Loucy (cell line): ENCODE data around the gene ALPG.

Experiments
- EZH2phosphoT487 ChIP-seq: fragments of 200-600 bp; IDR thresholded peaks from 2 replicates; pipeline ENCODE4 v1.6.1; 2018; ENCODE audit warnings: antibody characterized with exemption, mild to moderate bottlenecking, moderate library complexity, borderline replicate concordance
- TF ChIP-seq, protein P1 (sequence below): fragments of 200-600 bp; sonication (generic); conservative IDR thresholded peaks from 2 replicates; pipeline ENCODE4 v1.5.1; 2014; ENCODE audit warnings: mild to moderate bottlenecking, antibody characterized with exemption, low read length

DNA sequence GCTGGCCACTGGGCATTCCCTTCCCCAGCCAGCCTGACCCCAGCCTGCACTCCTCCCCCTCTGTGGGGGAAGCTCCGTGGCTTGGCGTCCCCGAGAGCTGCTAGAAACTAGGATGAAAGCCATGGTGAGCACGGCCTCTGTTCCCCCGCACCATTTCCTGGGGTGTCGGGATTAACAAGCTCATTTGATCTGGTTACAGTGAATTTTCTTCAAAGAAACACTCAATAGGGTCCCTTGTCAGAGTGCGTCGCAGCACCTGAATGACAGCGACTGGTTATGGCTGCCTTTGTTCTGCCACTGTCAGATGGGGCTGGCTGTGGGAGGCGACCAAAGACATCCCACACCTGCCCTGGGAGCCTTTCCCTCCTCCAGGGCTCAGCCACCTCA, 41.7 kb downstream of the ALPG start:
- TF ChIP-seq, protein P1, sequence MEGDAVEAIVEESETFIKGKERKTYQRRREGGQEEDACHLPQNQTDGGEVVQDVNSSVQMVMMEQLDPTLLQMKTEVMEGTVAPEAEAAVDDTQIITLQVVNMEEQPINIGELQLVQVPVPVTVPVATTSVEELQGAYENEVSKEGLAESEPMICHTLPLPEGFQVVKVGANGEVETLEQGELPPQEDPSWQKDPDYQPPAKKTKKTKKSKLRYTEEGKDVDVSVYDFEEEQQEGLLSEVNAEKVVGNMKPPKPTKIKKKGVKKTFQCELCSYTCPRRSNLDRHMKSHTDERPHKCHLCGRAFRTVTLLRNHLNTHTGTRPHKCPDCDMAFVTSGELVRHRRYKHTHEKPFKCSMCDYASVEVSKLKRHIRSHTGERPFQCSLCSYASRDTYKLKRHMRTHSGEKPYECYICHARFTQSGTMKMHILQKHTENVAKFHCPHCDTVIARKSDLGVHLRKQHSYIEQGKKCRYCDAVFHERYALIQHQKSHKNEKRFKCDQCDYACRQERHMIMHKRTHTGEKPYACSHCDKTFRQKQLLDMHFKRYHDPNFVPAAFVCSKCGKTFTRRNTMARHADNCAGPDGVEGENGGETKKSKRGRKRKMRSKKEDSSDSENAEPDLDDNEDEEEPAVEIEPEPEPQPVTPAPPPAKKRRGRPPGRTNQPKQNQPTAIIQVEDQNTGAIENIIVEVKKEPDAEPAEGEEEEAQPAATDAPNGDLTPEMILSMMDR, result no peak
- no peak for TF ChIP-seq EZH2phosphoT487
